Tibial nerve (tissue), 4 donors: ENCODE measurements around the gene SH3TC1. TPM values are rescaled to one million over a fixed set of nuclear protein-coding genes. Genes with fewer than 3 reads are reported as not detected.

Experiments used
- DNase-seq, 2 donors: peaks; one replicate each; pipeline ENCODE4 v3.0.0-alpha.2; 2019; ENCODE audit warnings: low spot score in 2 of 2
- H3K27ac ChIP-seq, 4 donors: fragments of 200-600 bp; sonication (generic) in 3 of 4; one replicate each; pipeline ENCODE4 v1.5.1; 2017 to 2019; ENCODE audit warnings: mild to moderate bottlenecking in 1 of 4
- H3K27me3 ChIP-seq, 2 donors: fragments of 200-600 bp; sonication (generic) in 1 of 2; one replicate each; pipeline versions ENCODE4 v1.5.1 to v1.6.0; 2017 to 2019
- H3K36me3 ChIP-seq, 3 donors: fragments of 200-600 bp; sonication (generic); one replicate each; pipeline ENCODE4 v1.5.1; 2018 to 2019
- H3K4me1 ChIP-seq, 4 donors: fragments of 200-600 bp; sonication (generic) in 3 of 4; one replicate each; pipeline ENCODE4 v1.5.1; 2017 to 2019
- H3K4me3 ChIP-seq, 4 donors: fragments of 200-600 bp; sonication (generic) in 3 of 4; one replicate each; pipeline ENCODE4 v1.5.1; 2017 to 2019; ENCODE audit warnings: mild to moderate bottlenecking in 1 of 4, moderate library complexity in 1 of 4
- H3K9me3 ChIP-seq, 4 donors: fragments of 200-600 bp; sonication (generic) in 3 of 4; one replicate each; pipeline ENCODE4 v1.5.1; 2017 to 2019
- CTCF ChIP-seq, 5 experiments: fragments of 200-600 bp in 3 of 5; fragments of 450-650 bp in 2 of 5; sonication (generic) in 3 of 5; IDR thresholded peaks; one replicate each; pipeline ENCODE4 v1.5.1; 2016 to 2019; ENCODE audit warnings: antibody characterized with exemption in 5 of 5, mild to moderate bottlenecking in 3 of 5, moderate library complexity in 2 of 5
- EP300 ChIP-seq, 2 donors: sonication (generic); formaldehyde crosslinking; IDR thresholded peaks; one replicate each; pipeline ENCODE4 v1.6.1; 2017; ENCODE audit warnings: antibody characterized with exemption in 2 of 2, mild to moderate bottlenecking in 1 of 2
- POLR2A ChIP-seq, 2 donors: fragments of 450-650 bp; IDR thresholded peaks; one replicate each; pipeline ENCODE4 v1.6.1; 2017; ENCODE audit warnings: antibody characterized with exemption in 2 of 2, mild to moderate bottlenecking in 2 of 2, moderate library complexity in 2 of 2
- WGBS, 2 donors: methylation state at CpG; one replicate each; pipeline ENCODE4 v1.1.5; 2018; 5-methylcytosine and 5-hydroxymethylcytosine counted together
- total RNA-seq, 4 donors: library from RNA; depleted of rRNA; stranded (reverse); fragments of >200 nt; gene quantifications; one replicate each; pipeline ENCODE4 v1.1.0, GENCODE V29; 2016

Gene SH3TC1
- total RNA-seq, 4 donors from 2014 or later, result 31.6 to 176 (median 69.7) TPM

DNA sequence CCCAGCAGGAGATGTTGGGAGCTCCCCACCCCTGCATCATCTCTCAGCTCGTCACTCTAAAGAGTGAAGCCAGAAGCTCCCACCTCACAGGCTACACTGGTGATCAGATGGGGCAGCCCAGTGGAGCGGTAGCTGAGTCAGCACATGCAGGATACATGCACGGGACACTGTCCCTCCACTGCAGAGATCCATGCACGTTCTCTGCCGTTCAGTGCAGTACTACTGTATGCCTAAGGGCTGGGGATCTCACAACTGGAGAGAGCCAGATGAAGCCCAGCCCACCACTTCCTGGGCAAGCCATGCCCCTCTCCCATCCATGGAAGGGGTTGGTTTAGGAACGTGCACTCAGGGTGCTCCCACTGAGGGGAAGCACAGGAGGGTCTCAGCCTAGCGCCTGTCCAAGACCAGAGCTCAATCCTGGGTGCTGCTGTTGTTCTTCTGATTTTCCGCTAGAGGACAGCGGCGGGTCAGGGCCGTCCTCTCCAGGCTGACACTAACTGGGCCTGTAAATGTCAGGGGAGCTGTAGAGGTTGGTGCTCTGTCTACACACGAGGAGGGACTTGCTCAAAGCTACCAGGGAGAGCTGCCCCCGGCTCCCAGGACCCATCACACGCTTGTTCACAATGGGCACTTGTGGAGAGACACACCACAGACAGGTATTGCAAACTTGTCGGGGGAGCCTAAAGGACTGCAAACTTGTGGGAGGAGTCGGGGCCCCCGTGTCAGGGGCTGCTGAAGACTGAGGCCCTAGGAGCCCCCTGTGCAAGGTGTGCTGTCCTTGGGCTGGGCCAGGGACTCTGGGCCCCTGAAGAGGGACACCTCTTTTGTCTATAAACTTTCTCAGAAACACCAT lies 22.3 kb upstream of the SH3TC1 start:
- Histone ChIP-seq H3K9me3 (no peaks in the 10 kb centered on the region), H3K4me3 (no peak overlapping the region), H3K4me1 (peaks cover 0 to 23% (median 2%) of the 10 kb centered on the region in 4 donors), H3K36me3 (no peaks in the 10 kb centered on the region), H3K27ac (no peak overlapping the region), H3K27me3 (no peaks in the 10 kb centered on the region)
- WGBS, 2 donors, result 32 to 39% methylated on average over 10 to 17 of the region's 17 CpGs
- no peak for DNase-seq
- TF ChIP-seq POLR2A (IDR thresholded peaks at IDR 0.05) (no peak), CTCF (IDR thresholded peaks at IDR 0.05) (peak; percentile 62 to 83 (median 79)), EP300 (IDR thresholded peaks at IDR 0.05) (no peak)

- TF ChIP-seq CTCF (IDR thresholded peaks at IDR 0.05) (no peak), POLR2A (IDR thresholded peaks at IDR 0.05) (no peak)
- Histone ChIP-seq H3K27me3 (no peaks in the 10 kb centered on the region), H3K4me1 (peaks cover 0 to 31% (median 5%) of the 10 kb centered on the region in 4 donors), H3K36me3 (no peaks in the 10 kb centered on the region), H3K27ac (peak overlapping the region in 1 of 4 donors; percentile 3), H3K4me3 (no peak overlapping the region), H3K9me3 (no peaks in the 10 kb centered on the region)
- WGBS, 2 donors, result 36 to 50% methylated on average over 6 of the region's 6 CpGs
- DNase-seq, result no peak
Observed at GRCh38 chr4:8177552-8177951, 21.5 kb upstream of the SH3TC1 start.

DNA sequence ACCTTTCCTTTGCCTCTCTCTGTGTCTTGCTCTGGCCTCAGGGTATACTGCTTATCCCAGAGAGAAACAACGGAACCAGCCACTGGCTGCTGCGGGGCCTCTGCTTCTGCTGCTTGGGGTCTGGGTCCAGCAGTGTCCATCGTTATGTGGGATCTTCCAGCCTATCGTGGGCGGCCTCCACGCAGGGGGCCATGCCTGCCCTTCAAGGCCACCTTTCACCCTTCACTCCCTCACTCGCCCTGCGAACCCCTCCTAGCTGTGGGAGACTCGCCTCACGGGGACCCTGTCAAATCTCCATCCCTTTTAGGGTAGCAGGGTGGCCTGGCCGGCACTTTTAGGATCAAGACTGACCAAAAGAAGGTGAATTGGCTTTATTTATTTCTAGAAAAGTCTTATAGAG lies 21.1 kb upstream of the SH3TC1 start:
- H3K4me3 ChIP-seq, result no peak overlapping the region
- H3K9me3 ChIP-seq, result no peaks in the 10 kb centered on the region
- H3K27me3 ChIP-seq, result no peaks in the 10 kb centered on the region
- TF ChIP-seq EP300 (IDR thresholded peaks at IDR 0.05) (no peak), POLR2A (IDR thresholded peaks at IDR 0.05) (no peak), CTCF (IDR thresholded peaks at IDR 0.05) (no peak)
- H3K4me1 ChIP-seq, result peaks cover 0 to 35% (median 9%) of the 10 kb centered on the region in 4 donors
- H3K36me3 ChIP-seq, result no peaks in the 10 kb centered on the region
- H3K27ac ChIP-seq, result peak overlapping the region in 1 of 4 donors; percentile 3
- 75 to 87% methylated on average over 11 of the region's 11 CpGs for WGBS, 2 donors
- no peak for DNase-seq

GRCh38 chr4:8179074-8179473 lies 20.0 kb upstream of the SH3TC1 start:
- H3K4me3 ChIP-seq, result no peak overlapping the region
- H3K4me1 ChIP-seq, result peaks cover 0 to 46% (median 13%) of the 10 kb centered on the region in 4 donors
- TF ChIP-seq EP300 (IDR thresholded peaks at IDR 0.05) (no peak), POLR2A (IDR thresholded peaks at IDR 0.05) (no peak), CTCF (IDR thresholded peaks at IDR 0.05) (no peak)
- no peaks in the 10 kb centered on the region for H3K9me3 ChIP-seq
- no peaks in the 10 kb centered on the region for H3K27me3 ChIP-seq
- H3K36me3 ChIP-seq, result no peaks in the 10 kb centered on the region
- 69 to 89% methylated on average over 8 to 9 of the region's 10 CpGs for WGBS, 2 donors
- H3K27ac ChIP-seq, result no peak overlapping the region
- DNase-seq, result no peak

GRCh38 chr4:8179771-8180170 lies 19.3 kb upstream of the SH3TC1 start:
- Histone ChIP-seq H3K36me3 (no peaks in the 10 kb centered on the region), H3K27me3 (no peaks in the 10 kb centered on the region), H3K27ac (no peak overlapping the region), H3K4me3 (no peak overlapping the region), H3K4me1 (peaks cover 0 to 53% (median 15%) of the 10 kb centered on the region in 4 donors), H3K9me3 (no peaks in the 10 kb centered on the region)
- TF ChIP-seq EP300 (IDR thresholded peaks at IDR 0.05) (no peak), CTCF (IDR thresholded peaks at IDR 0.05) (no peak), POLR2A (IDR thresholded peaks at IDR 0.05) (no peak)
- DNase-seq, result no peak
- WGBS, 2 donors, result 75 to 86% methylated on average over 2 to 7 of the region's 9 CpGs
